ENCODE measurements around the gene USF2. TPM values are rescaled to one million over a fixed set of nuclear protein-coding genes. Genes with fewer than 3 reads are reported as not detected.

Gene USF2
- polyA plus RNA-seq, 3 donors: 2.7 to 248 (median 5.0) TPM

DNA sequence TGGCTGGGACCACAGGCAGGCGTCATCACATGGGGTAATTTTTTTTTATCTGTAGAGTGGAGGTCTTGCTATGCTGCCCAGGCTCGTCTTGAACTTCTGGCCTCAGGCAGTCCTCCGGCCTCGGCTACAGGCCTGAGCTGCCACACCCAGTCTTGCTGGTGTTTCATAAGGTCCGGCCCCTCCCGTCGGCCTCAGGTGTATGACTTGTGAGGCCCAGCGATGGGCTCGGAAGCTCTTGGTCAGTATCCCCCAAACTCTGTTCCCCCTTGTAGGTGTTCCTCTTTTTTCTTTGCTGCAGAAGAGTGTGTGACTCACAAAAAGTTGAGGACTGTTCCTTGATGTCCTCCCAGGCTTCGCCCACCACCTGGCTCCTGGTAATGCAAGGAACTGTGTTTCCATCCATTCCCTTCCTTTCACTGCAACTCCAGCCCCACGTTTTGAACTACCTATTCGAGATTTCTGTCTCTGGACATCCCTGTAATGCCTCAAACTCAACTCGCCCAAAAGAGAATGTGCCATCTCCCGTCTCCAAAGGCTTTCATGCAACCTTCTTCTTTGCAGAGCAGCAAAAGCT is 5.0 kb downstream of the USF2 start:
- intact Hi-C loops (cut with micrococcal nuclease): loop anchor here (5.0 kb wide), 4 partner anchors 34 to 224 kb away; no protein-coding TSS in a partner anchor
- H4K20me1 ChIP-seq (ENCODE audit: insufficient read depth, low read length): peaks cover 70% of the 10 kb centered on the region
- H3K36me3 Mint-ChIP-seq: peaks cover 80 to 85% of the 10 kb centered on the region in 2 donors
- TF ChIP-seq, protein P1, sequence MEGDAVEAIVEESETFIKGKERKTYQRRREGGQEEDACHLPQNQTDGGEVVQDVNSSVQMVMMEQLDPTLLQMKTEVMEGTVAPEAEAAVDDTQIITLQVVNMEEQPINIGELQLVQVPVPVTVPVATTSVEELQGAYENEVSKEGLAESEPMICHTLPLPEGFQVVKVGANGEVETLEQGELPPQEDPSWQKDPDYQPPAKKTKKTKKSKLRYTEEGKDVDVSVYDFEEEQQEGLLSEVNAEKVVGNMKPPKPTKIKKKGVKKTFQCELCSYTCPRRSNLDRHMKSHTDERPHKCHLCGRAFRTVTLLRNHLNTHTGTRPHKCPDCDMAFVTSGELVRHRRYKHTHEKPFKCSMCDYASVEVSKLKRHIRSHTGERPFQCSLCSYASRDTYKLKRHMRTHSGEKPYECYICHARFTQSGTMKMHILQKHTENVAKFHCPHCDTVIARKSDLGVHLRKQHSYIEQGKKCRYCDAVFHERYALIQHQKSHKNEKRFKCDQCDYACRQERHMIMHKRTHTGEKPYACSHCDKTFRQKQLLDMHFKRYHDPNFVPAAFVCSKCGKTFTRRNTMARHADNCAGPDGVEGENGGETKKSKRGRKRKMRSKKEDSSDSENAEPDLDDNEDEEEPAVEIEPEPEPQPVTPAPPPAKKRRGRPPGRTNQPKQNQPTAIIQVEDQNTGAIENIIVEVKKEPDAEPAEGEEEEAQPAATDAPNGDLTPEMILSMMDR (IDR thresholded peaks at IDR 0.05): no peak
- peak in 2 of 3 donors; percentile 26 to 42 for DNase-seq
- no peak overlapping the region for H3K4me3 ChIP-seq (replicated peaks in 1 of 3; ENCODE audit: low read depth in 2 of 3, low read length in 3 of 3)
- H3K4me1 Mint-ChIP-seq: peaks cover 41% of the 10 kb centered on the region
- H3K27me3 Mint-ChIP-seq (ENCODE audit: low read depth in 3 of 3): peaks cover 0 to 5% (median 3%) of the 10 kb centered on the region in 3 donors
- peaks cover 18% of the 10 kb centered on the region for H3K79me2 ChIP-seq (ENCODE audit: insufficient read depth, low read length)
- H3K9me3 Mint-ChIP-seq: no peaks in the 10 kb centered on the region
- H3K4me2 ChIP-seq (replicated peaks; ENCODE audit: extremely low read depth, low read length, poor library complexity, severe bottlenecking): no peak overlapping the region
- peaks cover 65 to 86% of the 10 kb centered on the region in 2 donors for H3K36me3 ChIP-seq (replicated peaks in 1 of 2; ENCODE audit: control insufficient read depth in 1 of 2, insufficient read depth in 2 of 2, low read length in 2 of 2)
- H3K27me3 ChIP-seq (ENCODE audit: control insufficient read depth in 2 of 2, insufficient read depth in 2 of 2, low read length in 2 of 2): no peaks in the 10 kb centered on the region
- 49% methylated on average over 12 of the region's 14 CpGs for WGBS (ENCODE audit: insufficient coverage)
- peaks cover 39 to 44% of the 10 kb centered on the region in 2 donors for H3K4me1 ChIP-seq (ENCODE audit: control insufficient read depth in 1 of 2, insufficient read depth in 2 of 2, low read length in 2 of 2)
- peak overlapping the region in 1 of 2 donors; percentile 5 for H3K4me3 Mint-ChIP-seq
- H3K27ac ChIP-seq (ENCODE audit: low read depth in 1 of 2, low read length in 2 of 2): no peak overlapping the region
- H3K9ac ChIP-seq (ENCODE audit: insufficient read depth, low read length, poor library complexity, severe bottlenecking): peak overlapping the region; percentile 8
- H3K9me3 ChIP-seq (replicated peaks in 1 of 2; ENCODE audit: control insufficient read depth in 1 of 2, insufficient read depth in 1 of 2, low read length in 2 of 2): no peaks in the 10 kb centered on the region
- H2AFZ ChIP-seq (ENCODE audit: insufficient read depth, low read depth, low read length, poor library complexity, severe bottlenecking): no peak overlapping the region
- H3K27ac Mint-ChIP-seq: peak overlapping the region in 4 of 7 donors; percentile 40 to 80 (median 62)

DNA sequence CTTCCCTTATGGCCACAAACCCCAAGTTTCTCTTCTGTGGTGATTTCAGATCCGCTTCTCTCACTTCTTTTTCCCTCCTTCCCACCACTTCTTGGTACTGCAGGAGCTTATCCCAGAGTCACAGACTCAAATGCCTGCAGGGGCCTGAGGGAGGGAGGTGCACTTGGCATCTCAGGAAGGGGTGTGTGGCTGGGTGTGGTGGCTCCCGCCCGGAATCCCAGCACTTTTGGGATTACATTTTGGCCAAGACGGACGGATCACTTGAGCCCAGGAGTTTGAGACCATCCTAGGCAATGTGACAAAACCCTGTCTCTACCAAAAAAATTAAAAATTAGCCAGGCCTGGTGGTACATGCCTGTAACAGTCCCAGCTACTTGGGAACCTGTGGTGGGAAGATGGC is 5.6 kb downstream of the USF2 start:
- Mint-ChIP-seq H3K27ac (peak overlapping the region in 2 of 7 donors; percentile 20 to 33), H3K9me3 (no peaks in the 10 kb centered on the region), H3K4me3 (no peak overlapping the region), H3K36me3 (peaks cover 84 to 90% of the 10 kb centered on the region in 2 donors), H3K4me1 (peaks cover 41% of the 10 kb centered on the region), H3K27me3 (ENCODE audit: low read depth in 3 of 3) (peaks cover 0 to 5% (median 3%) of the 10 kb centered on the region in 3 donors)
- H4K20me1 ChIP-seq (ENCODE audit: insufficient read depth, low read length): peaks cover 72% of the 10 kb centered on the region
- WGBS (ENCODE audit: insufficient coverage): 90% methylated on average over 2 of the region's 5 CpGs
- peaks cover 69 to 91% of the 10 kb centered on the region in 2 donors for H3K36me3 ChIP-seq (replicated peaks in 1 of 2; ENCODE audit: control insufficient read depth in 1 of 2, insufficient read depth in 2 of 2, low read length in 2 of 2)
- no peak overlapping the region for H3K9ac ChIP-seq (ENCODE audit: insufficient read depth, low read length, poor library complexity, severe bottlenecking)
- H3K27me3 ChIP-seq (ENCODE audit: control insufficient read depth in 2 of 2, insufficient read depth in 2 of 2, low read length in 2 of 2): no peaks in the 10 kb centered on the region
- H3K27ac ChIP-seq (ENCODE audit: low read depth in 1 of 2, low read length in 2 of 2): no peak overlapping the region
- peaks cover 18% of the 10 kb centered on the region for H3K79me2 ChIP-seq (ENCODE audit: insufficient read depth, low read length)
- intact Hi-C loops (cut with micrococcal nuclease): loop anchor here (5.0 kb wide), 4 partner anchors 33 to 223 kb away; no protein-coding TSS in a partner anchor
- H3K9me3 ChIP-seq (replicated peaks in 1 of 2; ENCODE audit: control insufficient read depth in 1 of 2, insufficient read depth in 1 of 2, low read length in 2 of 2): no peaks in the 10 kb centered on the region
- TF ChIP-seq, protein P1 (IDR thresholded peaks at IDR 0.05): no peak
- H3K4me1 ChIP-seq (ENCODE audit: control insufficient read depth in 1 of 2, insufficient read depth in 2 of 2, low read length in 2 of 2): peaks cover 39 to 44% of the 10 kb centered on the region in 2 donors
- no peak overlapping the region for H2AFZ ChIP-seq (ENCODE audit: insufficient read depth, low read depth, low read length, poor library complexity, severe bottlenecking)
- H3K4me3 ChIP-seq (replicated peaks in 1 of 3; ENCODE audit: low read depth in 2 of 3, low read length in 3 of 3): no peak overlapping the region
- DNase-seq: no peak
- H3K4me2 ChIP-seq (replicated peaks; ENCODE audit: extremely low read depth, low read length, poor library complexity, severe bottlenecking): no peak overlapping the region
